Erythroblast (primary cell): ENCODE measurements around the gene FBRS.
A peak's percentile ranks its signal among the peaks of the same experiment; 100 is the strongest.
"Not testable (repeated sequence)": the region's sequence is repeated elsewhere in the genome, so short reads cannot be mapped to it uniquely, and the experiment has no call there.

ENCODE experiments used
- DNase-seq, 2 experiments: peaks; one replicate each; lab custom pipeline; 2025; lab: John Stamatoyannopoulos, UW
- GATA1 ChIP-seq: IDR thresholded peaks from 2 replicates; pipeline ENCODE4 v1.6.1; 2011; ENCODE audit warnings: low read depth, mild to moderate bottlenecking, control low read depth, low read length, moderate library complexity
- POLR2A ChIP-seq: IDR thresholded peaks from 2 replicates; pipeline ENCODE4 v1.6.1; 2011; ENCODE audit warnings: mild to moderate bottlenecking, low read length

Gene FBRS

DNA sequence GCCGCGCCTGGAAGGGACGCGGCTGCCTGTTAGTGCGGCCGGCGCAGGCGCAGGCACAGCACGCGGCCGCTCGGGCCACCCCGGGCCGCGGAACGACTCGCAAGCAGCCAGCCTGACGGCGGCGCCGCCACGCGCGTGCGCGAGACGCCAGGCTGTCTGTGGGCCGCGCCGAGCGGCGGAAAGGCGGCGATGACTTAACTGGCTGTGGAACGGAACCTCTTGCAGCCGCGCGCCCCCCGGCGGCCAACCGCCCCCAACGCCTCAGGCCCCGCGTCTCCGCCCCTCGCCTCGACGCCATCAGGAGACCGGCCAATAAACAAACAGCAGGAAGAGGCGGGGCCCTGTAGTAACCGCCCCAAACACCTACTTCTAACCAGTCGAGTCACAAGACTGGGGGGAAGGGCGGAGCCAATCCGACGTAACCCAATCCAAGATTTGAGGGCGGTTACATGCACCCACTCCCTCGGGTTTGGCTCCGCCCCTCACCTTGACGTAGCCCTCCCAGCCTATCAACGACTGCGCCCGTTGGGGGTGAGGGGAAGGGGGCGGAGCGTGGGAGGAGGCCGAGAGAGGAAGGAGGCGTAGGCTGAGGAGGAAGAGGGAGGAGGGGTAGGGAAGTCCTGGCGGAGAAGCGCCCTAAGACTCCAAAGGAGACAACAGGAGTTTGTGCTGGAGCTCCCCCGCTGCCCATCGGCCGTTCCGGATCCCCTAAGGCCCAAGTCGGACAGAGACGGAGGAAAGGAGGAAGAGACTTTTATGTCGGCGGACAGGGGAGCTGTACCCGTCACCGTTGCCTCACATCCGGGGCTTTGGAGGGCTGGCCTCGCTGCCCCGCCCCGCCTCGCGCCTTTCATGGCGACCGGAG, at the start of gene FBRS:
TSS of gene FBRS (plus strand) at position 566 of the 865 bp plus-strand sequence. CDS start 1,088 bp downstream, outside the sequence.
- peak; percentile 100 for DNase-seq
- peak; percentile 93 for TF ChIP-seq POLR2A
- no peak for TF ChIP-seq GATA1

DNA sequence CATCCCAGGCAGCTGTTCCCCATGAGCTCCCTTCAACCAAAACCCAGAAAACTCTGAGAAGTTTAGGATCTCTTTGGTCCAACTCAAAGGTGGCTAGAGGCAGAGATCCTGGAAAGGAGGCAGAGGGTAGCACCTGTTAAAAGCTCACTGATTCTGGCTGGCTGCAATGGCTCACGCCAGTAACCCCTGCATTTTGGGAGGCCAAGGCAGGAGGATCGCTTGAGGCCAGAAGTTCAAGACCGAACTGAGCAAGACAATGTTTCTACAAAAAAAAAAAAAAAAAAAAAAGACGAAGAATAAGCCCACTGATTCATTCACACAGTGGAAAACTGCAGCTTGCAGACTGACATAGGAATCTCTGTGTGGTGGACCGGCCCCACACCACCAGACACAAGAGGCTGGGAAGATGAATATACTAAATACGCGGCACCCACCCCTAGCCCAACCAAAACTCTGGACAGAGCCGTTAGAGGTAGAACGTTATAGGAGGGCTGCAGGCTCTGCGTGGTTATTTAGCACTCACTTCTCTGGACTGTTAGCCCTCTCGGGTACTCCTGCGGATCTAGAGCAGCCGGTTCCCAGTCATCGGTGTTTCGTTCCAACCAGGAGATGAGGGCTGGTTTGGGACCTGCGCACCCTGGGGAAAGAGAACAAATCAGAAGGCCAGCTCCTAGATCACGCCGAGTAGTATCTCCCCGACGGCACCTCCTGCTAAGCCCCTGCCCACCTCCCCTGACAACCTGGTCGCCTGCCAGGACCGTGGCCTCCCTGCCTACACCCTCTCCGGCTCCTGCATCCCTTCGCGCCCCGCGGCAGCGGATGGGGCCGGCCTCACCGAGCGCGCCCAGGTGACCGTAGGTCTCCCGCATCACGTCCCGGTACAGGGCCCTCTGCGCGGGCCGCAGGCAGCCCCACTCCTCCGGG, 49.0 kb upstream of the FBRS start:
- DNase-seq, result peak; percentile 72 to 81

DNA sequence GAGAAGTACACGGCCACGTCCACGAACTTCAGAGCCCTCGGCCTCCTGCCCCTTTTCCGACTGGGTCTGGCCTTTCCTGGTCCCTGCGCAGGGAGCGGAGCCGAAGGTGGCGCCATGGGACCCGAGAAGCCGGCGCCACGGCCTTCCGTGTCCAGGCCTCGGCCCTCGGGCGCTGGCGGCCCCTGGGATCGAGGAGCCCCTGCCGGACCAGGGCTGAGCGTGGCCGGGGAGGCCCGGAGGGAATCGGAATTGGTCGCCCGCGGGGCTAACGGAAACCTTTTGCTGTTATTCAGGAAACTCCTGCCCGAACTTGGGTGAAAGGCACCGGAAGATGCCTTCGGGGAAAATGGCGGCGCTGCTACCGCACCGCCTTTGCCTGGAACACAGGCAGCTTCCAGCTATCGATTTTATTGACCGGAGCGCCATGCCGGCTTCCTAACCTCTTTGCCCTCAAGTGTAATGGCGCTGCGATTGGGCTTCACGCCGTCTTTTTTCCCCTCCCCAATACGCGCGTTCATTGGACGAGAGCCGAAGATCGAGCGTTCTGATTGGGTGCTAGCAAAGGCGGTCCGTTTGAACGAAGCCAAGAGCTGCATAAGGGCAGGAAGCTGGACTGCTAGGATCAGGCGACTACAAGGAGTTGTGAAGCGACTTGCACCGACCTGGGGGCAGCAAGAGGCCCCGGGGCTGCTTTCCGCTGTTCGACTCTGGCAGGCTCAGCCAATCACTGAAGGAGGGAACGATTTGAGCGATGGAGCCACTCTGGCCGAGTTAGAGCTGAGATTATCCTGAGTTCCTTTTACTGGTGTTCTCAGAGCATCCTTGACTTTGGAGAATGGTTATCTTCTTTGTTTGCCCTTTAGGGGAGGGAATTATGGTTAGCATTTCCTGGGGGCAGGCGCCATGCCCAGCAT, 48.0 kb upstream of the FBRS start, which contains the start of gene ZNF689:
TSS of gene ZNF689 (minus strand) at position 464 of the 914 bp plus-strand sequence. CDS start at position 116, 348 bp downstream.
- no peak for TF ChIP-seq GATA1
- TF ChIP-seq POLR2A, result peak; percentile 79
- peak; percentile 97 to 98 for DNase-seq

More for the DNA sequence above, 49.0 kb upstream of the FBRS start:
- TF ChIP-seq POLR2A (no peak), GATA1 (no peak)

DNA sequence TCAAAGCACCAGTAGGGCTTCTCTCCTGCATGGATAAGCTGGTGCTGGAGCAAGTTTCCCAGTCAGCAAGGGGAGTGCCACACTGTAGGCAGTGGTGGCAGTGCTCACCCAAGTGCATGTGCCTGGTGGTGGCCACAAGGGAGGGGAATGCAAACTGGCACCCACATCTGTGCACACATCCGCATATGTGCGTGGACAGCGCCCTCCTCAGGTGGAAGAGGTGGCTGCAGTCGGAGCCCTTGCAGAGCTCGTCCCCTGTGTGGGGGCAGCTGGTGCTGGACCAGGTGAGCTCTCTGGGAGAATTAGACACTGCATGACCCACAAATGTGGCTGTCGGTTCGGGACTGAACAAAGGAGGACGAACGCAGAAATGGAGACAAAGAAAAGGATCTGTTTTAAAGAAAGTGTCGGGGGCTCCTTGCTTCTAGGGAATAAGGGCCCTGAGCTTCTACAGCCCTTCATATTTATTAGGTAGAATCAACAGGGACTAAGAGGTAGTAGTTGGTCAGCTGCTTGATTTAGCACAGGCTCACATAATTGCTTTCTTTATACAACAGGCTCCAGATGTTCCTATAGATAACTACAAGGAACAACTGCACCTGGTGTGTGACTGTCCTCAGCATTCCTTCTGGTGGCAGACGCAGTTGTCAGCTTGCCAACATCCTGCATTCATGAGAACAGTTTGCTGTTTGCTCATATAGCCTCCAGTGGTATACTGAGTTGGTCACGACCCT, 42.7 kb upstream of the FBRS start:
- no peak for TF ChIP-seq GATA1
- TF ChIP-seq POLR2A, result no peak
- DNase-seq, result peak; percentile 71 to 73

DNA sequence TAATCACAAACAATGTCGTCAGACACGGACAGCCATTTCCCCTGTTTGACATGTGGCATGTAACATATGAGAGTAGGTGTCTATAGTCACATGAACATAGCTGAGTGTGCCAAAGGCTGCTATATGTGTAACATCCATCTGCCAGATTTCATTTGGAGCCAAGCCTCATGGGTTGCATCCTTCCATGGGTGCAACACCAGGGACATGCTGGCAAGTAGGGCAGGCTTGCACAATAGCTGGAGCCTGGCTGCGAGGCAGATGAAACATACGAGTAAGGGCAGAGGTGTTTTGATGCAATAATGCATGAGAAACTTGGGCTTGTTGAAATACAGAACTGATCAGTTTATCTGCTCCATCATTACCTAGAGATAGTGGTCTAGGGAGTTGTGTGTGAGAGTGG, 39.0 kb upstream of the FBRS start:
- no peak for DNase-seq
- TF ChIP-seq GATA1 (no peak), POLR2A (no peak)

DNA sequence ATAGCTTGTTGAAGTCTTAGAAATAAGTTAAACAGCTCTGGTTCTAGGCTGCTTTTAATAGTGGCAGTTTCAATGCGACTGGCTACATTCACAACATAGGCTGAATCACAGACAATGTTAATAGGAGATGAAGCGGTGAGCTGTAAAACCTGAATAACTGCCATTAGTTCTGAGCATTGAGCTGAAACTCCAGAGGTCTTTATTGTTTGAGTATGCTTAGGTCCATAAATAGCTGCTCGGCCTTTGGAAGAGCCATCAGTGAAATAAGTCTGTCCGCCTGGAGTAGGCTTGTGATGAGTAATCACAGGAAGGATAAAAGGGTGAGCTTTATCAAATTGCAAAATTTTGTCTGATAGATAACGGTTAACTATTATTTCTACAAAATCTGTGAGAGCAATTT, 38.6 kb upstream of the FBRS start:
- TF ChIP-seq GATA1 (no peak), POLR2A (no peak)
- no peak for DNase-seq

DNA sequence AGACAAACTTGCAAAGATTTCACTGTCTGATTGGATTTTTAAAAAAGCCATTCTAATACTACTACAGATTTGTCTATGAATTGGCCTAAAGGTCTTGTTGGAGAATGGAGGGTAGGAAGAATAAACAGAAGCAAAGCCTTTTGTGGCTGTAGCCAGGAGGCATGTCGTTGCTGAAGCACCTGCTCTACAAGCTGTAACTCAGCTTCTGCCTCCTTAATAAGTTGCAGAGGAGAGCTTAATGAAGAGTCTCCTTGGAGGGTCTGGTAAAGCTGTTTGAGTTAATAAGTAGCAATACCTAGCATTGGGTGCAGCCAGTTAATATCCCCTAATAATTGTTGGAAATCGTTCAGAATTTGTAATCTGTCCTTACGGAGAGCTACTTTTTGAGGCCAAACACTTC, 38.1 kb upstream of the FBRS start:
- DNase-seq, result no peak
- TF ChIP-seq POLR2A, result no peak
- TF ChIP-seq GATA1, result no peak

DNA sequence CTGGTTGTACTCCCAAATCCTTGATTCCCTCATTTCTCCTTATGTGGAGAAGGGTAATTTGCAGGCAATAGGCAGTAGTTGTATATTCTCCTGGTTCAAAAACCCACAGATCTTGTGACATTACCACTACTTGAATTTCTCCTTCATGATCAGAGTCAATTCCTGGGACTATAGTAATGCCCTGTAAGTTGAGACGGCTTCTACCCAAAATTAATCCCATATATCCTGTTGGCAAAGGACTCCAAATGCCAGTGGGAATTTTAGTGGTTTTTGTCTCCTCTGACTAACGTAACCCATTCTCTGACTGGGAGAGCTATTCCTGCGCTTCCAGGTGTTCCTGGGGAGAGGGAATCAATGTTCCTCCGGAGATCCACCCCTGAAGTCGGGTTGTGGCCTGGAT, 36.5 kb upstream of the FBRS start:
- TF ChIP-seq GATA1 (no peak), POLR2A (no peak)
- DNase-seq, result no peak

DNA sequence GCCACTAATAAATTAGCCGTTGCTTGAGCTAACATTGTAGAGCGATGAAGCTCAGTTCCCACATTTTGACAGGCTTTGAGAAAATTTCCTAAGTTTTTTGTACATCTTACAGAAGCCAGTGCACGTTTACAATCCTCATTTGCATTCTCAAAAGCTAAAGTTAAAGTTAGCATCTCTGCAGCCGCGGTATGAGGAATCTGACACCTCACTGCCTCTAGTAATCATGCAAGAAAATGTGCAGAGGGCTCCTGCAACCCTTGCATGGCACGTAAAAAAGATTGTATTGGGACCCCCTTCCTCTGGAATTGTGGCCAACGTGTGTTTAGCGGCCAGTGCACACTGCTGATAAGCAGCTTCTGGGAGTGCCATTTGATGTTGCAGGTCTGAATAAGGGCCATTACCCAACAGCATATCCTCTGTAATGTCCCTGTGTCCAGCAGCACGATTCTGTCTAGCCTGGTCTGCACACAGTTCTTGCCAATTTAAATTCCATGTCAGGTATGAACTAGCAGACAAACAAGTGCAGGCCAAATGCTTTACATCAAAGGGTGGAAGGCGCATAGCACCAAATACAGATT, 35.7 kb upstream of the FBRS start:
- no peak for DNase-seq
- TF ChIP-seq GATA1 (no peak), POLR2A (no peak)

DNA sequence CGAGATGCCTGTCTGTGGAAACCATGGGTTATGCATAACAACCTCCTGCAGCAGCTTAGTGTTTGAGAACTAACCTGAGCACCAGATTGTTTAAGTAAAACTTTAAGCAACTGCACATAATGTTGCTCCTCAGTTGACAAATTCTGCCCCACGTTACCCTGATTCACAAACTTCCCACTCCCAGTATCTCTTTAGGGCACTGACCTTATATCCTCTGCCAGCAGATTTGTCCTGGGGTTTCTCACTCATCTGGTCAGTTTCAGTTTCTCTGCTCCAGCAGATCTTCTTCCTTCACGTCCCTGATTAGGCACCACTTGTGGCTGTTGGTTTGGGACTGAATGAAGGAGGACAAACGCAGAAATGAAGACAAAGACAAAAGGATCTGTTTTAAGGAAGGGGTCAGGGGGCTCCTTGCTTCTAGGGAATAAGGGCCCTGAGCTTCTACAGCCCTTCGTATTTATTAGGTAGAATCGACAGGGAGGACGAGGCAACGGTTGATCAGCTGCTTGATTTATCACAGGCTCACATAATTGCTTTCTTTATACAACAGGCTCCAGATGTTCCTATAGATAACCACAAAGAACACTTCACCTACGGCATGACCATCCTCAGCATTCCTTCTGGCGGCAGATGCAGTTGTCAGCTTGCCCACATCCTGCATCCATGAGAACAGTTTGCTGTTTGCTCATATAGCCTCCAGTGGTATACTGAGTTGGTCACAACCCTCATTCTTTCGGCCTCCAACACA, 34.5 kb upstream of the FBRS start:
- DNase-seq, result no peak
- TF ChIP-seq POLR2A (no peak), GATA1 (no peak)

DNA sequence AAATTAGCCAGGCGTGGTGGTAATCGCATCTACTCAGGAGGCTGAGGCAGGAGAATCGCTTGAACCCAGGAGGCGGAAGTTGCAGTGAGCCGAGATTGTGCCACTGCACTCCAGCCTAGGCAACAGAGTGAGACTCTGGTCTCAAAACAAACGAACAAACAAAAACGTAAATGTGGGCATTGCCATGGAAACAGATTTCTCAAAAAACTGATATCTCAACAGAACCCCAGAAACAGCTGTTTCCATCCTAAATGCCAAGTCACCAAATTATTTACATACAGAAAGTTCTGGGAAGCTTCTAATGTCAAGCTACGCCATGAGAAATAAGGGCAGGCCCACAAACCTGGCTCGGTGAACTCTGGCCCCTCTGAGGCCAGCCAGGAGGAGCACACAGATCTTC, 32.0 kb upstream of the FBRS start:
- no peak for DNase-seq
- TF ChIP-seq GATA1 (no peak), POLR2A (no peak)

DNA sequence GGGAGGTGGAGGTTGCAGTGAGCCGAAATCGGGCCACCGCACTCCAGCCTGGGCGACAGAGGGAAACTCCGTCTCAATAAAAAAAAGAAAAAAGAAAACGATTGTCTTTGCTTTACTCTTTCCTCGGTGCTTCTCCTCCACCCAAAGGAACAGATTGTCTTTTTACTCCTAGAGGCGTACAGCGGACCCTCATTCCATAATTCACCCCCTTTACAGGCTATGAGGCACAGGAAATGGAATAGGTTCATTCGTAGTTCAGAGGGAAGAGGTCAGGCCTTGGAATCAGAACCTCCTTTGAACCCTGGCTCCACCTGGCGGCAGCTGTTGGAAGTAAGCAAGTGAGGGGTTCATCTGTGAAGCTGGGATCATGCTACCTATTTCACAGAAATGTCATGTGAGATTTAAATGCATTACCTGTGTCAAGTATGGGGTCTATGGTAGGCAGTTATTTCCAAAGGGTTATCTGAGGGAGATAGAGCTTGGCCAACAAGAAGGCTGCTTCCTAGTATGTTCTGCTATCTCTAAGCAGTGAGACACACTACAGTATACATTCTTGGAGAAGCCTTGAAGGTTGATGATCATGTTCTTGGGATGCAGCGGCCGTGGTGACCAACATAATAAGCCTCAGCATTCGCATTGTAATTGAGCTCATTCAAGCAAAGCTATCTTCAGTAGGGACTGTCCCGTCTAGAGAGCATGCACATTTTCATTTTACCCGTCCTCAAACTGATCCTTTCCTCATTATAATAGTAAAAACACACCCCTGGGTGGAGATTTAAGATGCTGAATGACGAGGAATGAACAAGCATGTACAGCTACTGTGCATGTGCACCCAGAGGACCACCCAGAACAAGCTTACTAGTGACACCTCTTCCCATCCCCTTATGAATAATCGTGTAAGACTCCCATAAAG, 29.3 kb upstream of the FBRS start:
- DNase-seq, result peak; percentile 80 to 89
- TF ChIP-seq POLR2A (no peak), GATA1 (no peak)

DNA sequence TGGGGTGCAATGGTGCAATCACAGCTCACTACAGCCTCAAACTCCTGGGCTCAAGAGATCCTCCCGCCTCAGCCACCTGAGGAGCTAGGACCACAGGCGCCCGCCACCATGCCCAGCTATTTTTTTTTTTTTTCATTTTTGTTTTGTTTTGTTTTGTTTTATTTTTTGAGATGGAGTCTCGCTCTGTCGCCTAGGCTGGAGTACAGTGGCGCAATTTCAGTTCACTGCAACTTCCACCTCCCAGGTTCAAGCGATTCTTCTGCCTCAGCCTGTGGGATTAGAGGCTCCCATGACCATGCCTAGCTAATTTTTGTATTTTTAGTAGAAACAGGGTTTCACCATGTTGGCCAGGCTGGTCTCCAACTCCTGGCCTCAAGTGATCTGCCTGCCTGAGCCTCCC, 25.8 kb upstream of the FBRS start:
- DNase-seq, result not testable (repeated sequence)
